Smooth muscle cell (in vitro differentiated cells): ENCODE data around the gene SEC14L1. TPM values are rescaled to one million over a fixed set of nuclear protein-coding genes. Genes with fewer than 3 reads are reported as not detected.
"Not testable (repeated sequence)": the region's sequence is repeated elsewhere in the genome, so short reads cannot be mapped to it uniquely, and the experiment has no call there.

Source experiments
- DNase-seq: peaks from one replicate; lab custom pipeline; 2025; ENCODE audit not compliant: unreplicated experiment; lab: John Stamatoyannopoulos, UW
- H2AFZ ChIP-seq: fragments of 200-600 bp; sonication (generic); 2 replicates; pipeline ENCODE4 v1.6.0; 2016; ENCODE audit warnings: antibody characterized with exemption, low read depth, mild to moderate bottlenecking
- H3F3A ChIP-seq: fragments of 200-600 bp; sonication (generic); 2 replicates; pipeline ENCODE4 v1.6.0; 2017; ENCODE audit warnings: antibody characterized with exemption, low read depth
- H3K27ac ChIP-seq: fragments of 200-600 bp; sonication (generic); 2 replicates; pipeline ENCODE4 v1.5.1; 2016; ENCODE audit warnings: low read depth, mild to moderate bottlenecking
- H3K27me3 ChIP-seq: fragments of 200-600 bp; sonication (generic); 2 replicates; pipeline ENCODE4 v1.6.1; 2016; ENCODE audit warnings: low read depth, mild to moderate bottlenecking
- H3K36me3 ChIP-seq: fragments of 200-600 bp; sonication (generic); 2 replicates; pipeline ENCODE4 v1.5.1; 2016; ENCODE audit warnings: low read depth
- H3K4me1 ChIP-seq: fragments of 200-600 bp; sonication (generic); 2 replicates; pipeline ENCODE4 v1.5.1; 2016; ENCODE audit warnings: low read depth
- H3K4me2 ChIP-seq: fragments of 200-600 bp; sonication (generic); 2 replicates; pipeline ENCODE4 v1.6.0; 2016; ENCODE audit warnings: mild to moderate bottlenecking
- H3K4me3 ChIP-seq: fragments of 200-600 bp; sonication (generic); 2 replicates; pipeline ENCODE4 v1.5.1; 2016; ENCODE audit warnings: mild to moderate bottlenecking
- H3K79me2 ChIP-seq: fragments of 200-600 bp; sonication (generic); 2 replicates; pipeline ENCODE4 v1.6.0; 2016; ENCODE audit warnings: low read depth, mild to moderate bottlenecking
- H3K9ac ChIP-seq: fragments of 200-600 bp; sonication (generic); 2 replicates; pipeline ENCODE4 v1.6.0; 2016; ENCODE audit warnings: low read depth
- H3K9me3 ChIP-seq: fragments of 200-600 bp; sonication (generic); replicated peaks from 2 replicates; pipeline ENCODE4 v1.5.1; 2016; ENCODE audit warnings: low read depth
- H4K20me1 ChIP-seq: fragments of 200-600 bp; sonication (generic); 2 replicates; pipeline ENCODE4 v1.6.0; 2016; ENCODE audit warnings: low read depth
- CTCF ChIP-seq: fragments of 200-600 bp; sonication (generic); IDR thresholded peaks from 2 replicates; pipeline ENCODE4 v1.5.1; 2017; ENCODE audit warnings: borderline replicate concordance, mild to moderate bottlenecking, antibody characterized with exemption; ENCODE audit not compliant: insufficient read depth, poor library complexity, severe bottlenecking
- WGBS: methylation state at CpG from one replicate; pipeline ENCODE4 v1.1.7; 2016; ENCODE audit warnings: low lambda C conversion rate; 5-methylcytosine and 5-hydroxymethylcytosine counted together
- polyA plus RNA-seq: library from polyadenylated mRNA; unstranded; fragments of >200 nt; fragmentation: Nextera tagmentation; extraction: Ambion mirVana; gene quantifications from 2 replicates; pipeline ENCODE4 v1.2.1, GENCODE V29; 2016
- total RNA-seq: library from RNA; depleted of rRNA; stranded (reverse); fragments of >200 nt; gene quantifications from 2 replicates; pipeline ENCODE4 v1.2.3, GENCODE V29; 2014

SEC14L1 gene
- total and polyA plus RNA-seq, 2 experiments from 2014 or later = 25.1 to 25.8 TPM

GRCh38 chr17:77101521-77102410 lies 39.0 kb upstream of the SEC14L1 start:
- Histone ChIP-seq H3K79me2 (no peaks in the 10 kb centered on the region), H3K4me2 (no peak overlapping the region), H3F3A (no peaks in the 10 kb centered on the region), H3K27ac (no peak overlapping the region), H3K9me3 (no peaks in the 10 kb centered on the region), H4K20me1 (no peaks in the 10 kb centered on the region), H3K9ac (no peak overlapping the region), H2AFZ (no peak overlapping the region), H3K27me3 (no peaks in the 10 kb centered on the region), H3K4me1 (peaks cover 2% of the 10 kb centered on the region), H3K36me3 (no peaks in the 10 kb centered on the region), H3K4me3 (no peak overlapping the region)
- no peak for TF ChIP-seq CTCF
- DNase-seq = no peak
- 89% methylated on average over 15 of the region's 15 CpGs for WGBS

- H3K79me2 ChIP-seq, DNase-seq, H2AFZ ChIP-seq, H3K4me3 ChIP-seq, H3K9ac ChIP-seq, H4K20me1 ChIP-seq, H3K27me3 ChIP-seq, H3K9me3 ChIP-seq, H3K36me3 ChIP-seq, H3K4me2 ChIP-seq, H3K27ac ChIP-seq, H3F3A ChIP-seq: not testable (repeated sequence)
- 95% methylated on average over 8 of the region's 8 CpGs for WGBS
- peaks cover 10% of the 10 kb centered on the region for H3K4me1 ChIP-seq
Measured at GRCh38 chr17:77102411-77103134, 38.2 kb upstream of the SEC14L1 start.

GRCh38 chr17:77105706-77106105 lies 35.1 kb upstream of the SEC14L1 start:
- TF ChIP-seq CTCF = no peak
- H3F3A ChIP-seq = no peaks in the 10 kb centered on the region
- no peaks in the 10 kb centered on the region for H3K79me2 ChIP-seq
- DNase-seq = no peak
- no peak overlapping the region for H3K27ac ChIP-seq
- no peaks in the 10 kb centered on the region for H4K20me1 ChIP-seq
- no peaks in the 10 kb centered on the region for H3K27me3 ChIP-seq
- no peak overlapping the region for H3K4me3 ChIP-seq
- no peak overlapping the region for H3K9ac ChIP-seq
- no peak overlapping the region for H2AFZ ChIP-seq
- H3K4me2 ChIP-seq = no peak overlapping the region
- no peaks in the 10 kb centered on the region for H3K36me3 ChIP-seq
- H3K9me3 ChIP-seq = no peaks in the 10 kb centered on the region
- 99% methylated on average over 3 of the region's 3 CpGs for WGBS
- H3K4me1 ChIP-seq = peaks cover 24% of the 10 kb centered on the region

GRCh38 chr17:77106874-77107358 lies 33.9 kb upstream of the SEC14L1 start:
- no peak overlapping the region for H3K27ac ChIP-seq
- H3K36me3 ChIP-seq = no peaks in the 10 kb centered on the region
- no peaks in the 10 kb centered on the region for H3K27me3 ChIP-seq
- 72% methylated on average over 8 of the region's 8 CpGs for WGBS
- H3F3A ChIP-seq = no peaks in the 10 kb centered on the region
- H3K4me2 ChIP-seq = no peak overlapping the region
- H3K4me3 ChIP-seq = no peak overlapping the region
- no peak for DNase-seq
- H3K79me2 ChIP-seq = no peaks in the 10 kb centered on the region
- H2AFZ ChIP-seq = no peak overlapping the region
- no peak for TF ChIP-seq CTCF
- no peak overlapping the region for H3K9ac ChIP-seq
- peaks cover 24% of the 10 kb centered on the region for H3K4me1 ChIP-seq
- no peaks in the 10 kb centered on the region for H3K9me3 ChIP-seq
- no peaks in the 10 kb centered on the region for H4K20me1 ChIP-seq
